Astrocyte (in vitro differentiated cells and primary cell): ENCODE data around the gene CROCC2. TPM values are rescaled to one million over a fixed set of nuclear protein-coding genes. Genes with fewer than 3 reads are reported as not detected.

Experiments
- DNase-seq: peaks from one replicate; pipeline ENCODE4 v3.0.0-alpha.2; 2010; ENCODE audit warnings: low read depth
- FAIRE-seq: peaks from 2 replicates; lab custom pipeline; 2011; peaks lifted over from hg19 to GRCh38; lab: Jason Lieb, UNC
- H2AFZ ChIP-seq: 2 replicates; pipeline ENCODE4 v1.6.0; 2012; ENCODE audit warnings: low read depth, low read length, inconsistent platforms
- H3K27ac ChIP-seq: 2 replicates; pipeline ENCODE4 v1.5.1; 2011; ENCODE audit warnings: low read depth, low read length, inconsistent platforms
- H3K27me3 ChIP-seq: 2 replicates; pipeline ENCODE4 v1.6.0; 2011; ENCODE audit warnings: low read length, inconsistent platforms; ENCODE audit not compliant: insufficient read depth
- H3K36me3 ChIP-seq: 2 replicates; pipeline ENCODE4 v1.5.1; 2011; ENCODE audit warnings: low read length, inconsistent platforms; ENCODE audit not compliant: insufficient read depth
- H3K4me1 ChIP-seq: 2 replicates; pipeline ENCODE4 v1.5.1; 2011; ENCODE audit warnings: low read length, inconsistent platforms; ENCODE audit not compliant: insufficient read depth
- H3K4me2 ChIP-seq: 2 replicates; pipeline ENCODE4 v1.6.0; 2012; ENCODE audit warnings: low read length, inconsistent platforms
- H3K4me3 ChIP-seq: 2 replicates; pipeline ENCODE4 v1.5.1; 2011; ENCODE audit warnings: low read depth, mild to moderate bottlenecking, low read length, inconsistent platforms; ENCODE audit not compliant: insufficient read depth
- H3K79me2 ChIP-seq: 2 replicates; pipeline ENCODE4 v1.6.0; 2012; ENCODE audit warnings: mild to moderate bottlenecking, low read length, inconsistent platforms; ENCODE audit not compliant: insufficient read depth
- H3K9ac ChIP-seq: 2 replicates; pipeline ENCODE4 v1.6.0; 2012; ENCODE audit warnings: mild to moderate bottlenecking, low read length, inconsistent platforms
- H3K9me3 ChIP-seq: 2 replicates; pipeline ENCODE4 v1.5.1; 2012; ENCODE audit warnings: low read depth, mild to moderate bottlenecking, low read length, inconsistent platforms; ENCODE audit not compliant: insufficient read depth
- H4K20me1 ChIP-seq: 2 replicates; pipeline ENCODE4 v1.6.0; 2012; ENCODE audit warnings: low read length, inconsistent platforms; ENCODE audit not compliant: insufficient read depth
- H3K27ac Mint-ChIP-seq: one replicate; pipeline ENCODE4 v1.8.0; 2021; ENCODE audit warnings: mild to moderate bottlenecking, mixed read lengths; ENCODE audit not compliant: unreplicated experiment
- H3K27me3 Mint-ChIP-seq: one replicate; pipeline ENCODE4 v1.8.0; 2021; ENCODE audit warnings: low read depth, mixed read lengths; ENCODE audit not compliant: unreplicated experiment
- H3K36me3 Mint-ChIP-seq: one replicate; pipeline ENCODE4 v1.8.0; 2021; ENCODE audit warnings: low read depth, mixed read lengths; ENCODE audit not compliant: unreplicated experiment
- H3K4me1 Mint-ChIP-seq: one replicate; pipeline ENCODE4 v1.8.0; 2021; ENCODE audit warnings: low read depth, mixed read lengths; ENCODE audit not compliant: unreplicated experiment
- H3K4me3 Mint-ChIP-seq: one replicate; pipeline ENCODE4 v1.8.0; 2021; ENCODE audit warnings: mild to moderate bottlenecking, moderate library complexity, mixed read lengths; ENCODE audit not compliant: unreplicated experiment
- H3K9me3 Mint-ChIP-seq: one replicate; pipeline ENCODE4 v1.8.0; 2021; ENCODE audit warnings: mild to moderate bottlenecking, mixed read lengths; ENCODE audit not compliant: unreplicated experiment
- EZH2 ChIP-seq: IDR thresholded peaks from 2 replicates; pipeline ENCODE4 v1.6.1; 2012; ENCODE audit warnings: mild to moderate bottlenecking, low read length, inconsistent platforms; ENCODE audit not compliant: insufficient read depth
- total RNA-seq: library from RNA; stranded (reverse); gene quantifications from 2 replicates; pipeline ENCODE4 v1.2.1, GENCODE V29; 2021
- TF ChIP-seq, protein P1 (sequence below): IDR thresholded peaks from 2 replicates; pipeline ENCODE4 v1.5.1; 2011; ENCODE audit warnings: low read depth, mild to moderate bottlenecking, inconsistent platforms, low read length, moderate library complexity; ENCODE audit not compliant: insufficient read depth

CROCC2 gene
- total RNA-seq, 1 donor from 2014 or later, result not detected

DNA sequence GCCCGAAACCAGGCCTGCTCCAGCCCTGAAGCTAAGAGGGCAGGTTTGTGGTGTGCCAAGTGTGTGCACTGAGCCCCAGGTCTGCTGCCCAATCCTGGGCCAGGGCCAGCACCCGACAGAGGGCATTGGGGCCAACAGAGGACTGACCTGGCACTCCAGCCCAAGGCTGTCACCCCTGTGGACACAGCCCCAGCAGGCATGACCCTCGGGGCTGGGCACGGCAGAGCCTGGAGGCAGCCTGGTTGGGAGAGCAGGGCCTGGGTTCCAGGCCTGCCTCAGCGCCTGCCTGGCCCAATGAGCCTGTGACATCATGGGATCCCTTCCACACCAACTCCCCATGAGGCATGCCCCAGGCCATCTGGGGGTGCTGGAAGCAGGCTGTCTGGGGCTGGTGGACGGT, 81.5 kb downstream of the CROCC2 start:
- H3K36me3 Mint-ChIP-seq, result no peaks in the 10 kb centered on the region
- no peak overlapping the region for H3K27ac Mint-ChIP-seq
- peaks cover 2% of the 10 kb centered on the region for H3K4me1 Mint-ChIP-seq
- DNase-seq (no peak), FAIRE-seq (no peak)
- Histone ChIP-seq H3K4me3 (no peak overlapping the region), H3K9me3 (peaks cover 14% of the 10 kb centered on the region), H3K9ac (no peak overlapping the region), H3K4me1 (peaks cover 8% of the 10 kb centered on the region), H4K20me1 (no peaks in the 10 kb centered on the region), H3K36me3 (no peaks in the 10 kb centered on the region), H2AFZ (no peak overlapping the region), H3K27me3 (peaks cover 4% of the 10 kb centered on the region), H3K79me2 (no peaks in the 10 kb centered on the region), H3K4me2 (no peak overlapping the region), H3K27ac (no peak overlapping the region)
- no peak overlapping the region for H3K4me3 Mint-ChIP-seq
- no peaks in the 10 kb centered on the region for H3K9me3 Mint-ChIP-seq
- TF ChIP-seq, protein P1, sequence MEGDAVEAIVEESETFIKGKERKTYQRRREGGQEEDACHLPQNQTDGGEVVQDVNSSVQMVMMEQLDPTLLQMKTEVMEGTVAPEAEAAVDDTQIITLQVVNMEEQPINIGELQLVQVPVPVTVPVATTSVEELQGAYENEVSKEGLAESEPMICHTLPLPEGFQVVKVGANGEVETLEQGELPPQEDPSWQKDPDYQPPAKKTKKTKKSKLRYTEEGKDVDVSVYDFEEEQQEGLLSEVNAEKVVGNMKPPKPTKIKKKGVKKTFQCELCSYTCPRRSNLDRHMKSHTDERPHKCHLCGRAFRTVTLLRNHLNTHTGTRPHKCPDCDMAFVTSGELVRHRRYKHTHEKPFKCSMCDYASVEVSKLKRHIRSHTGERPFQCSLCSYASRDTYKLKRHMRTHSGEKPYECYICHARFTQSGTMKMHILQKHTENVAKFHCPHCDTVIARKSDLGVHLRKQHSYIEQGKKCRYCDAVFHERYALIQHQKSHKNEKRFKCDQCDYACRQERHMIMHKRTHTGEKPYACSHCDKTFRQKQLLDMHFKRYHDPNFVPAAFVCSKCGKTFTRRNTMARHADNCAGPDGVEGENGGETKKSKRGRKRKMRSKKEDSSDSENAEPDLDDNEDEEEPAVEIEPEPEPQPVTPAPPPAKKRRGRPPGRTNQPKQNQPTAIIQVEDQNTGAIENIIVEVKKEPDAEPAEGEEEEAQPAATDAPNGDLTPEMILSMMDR, result no peak
- no peak for TF ChIP-seq EZH2
- peaks cover 32% of the 10 kb centered on the region for H3K27me3 Mint-ChIP-seq

- Histone ChIP-seq H3K36me3 (no peaks in the 10 kb centered on the region), H3K9me3 (peaks cover 14% of the 10 kb centered on the region), H3K79me2 (no peaks in the 10 kb centered on the region), H4K20me1 (no peaks in the 10 kb centered on the region), H3K27me3 (no peaks in the 10 kb centered on the region), H3K4me3 (no peak overlapping the region), H3K4me1 (peaks cover 8% of the 10 kb centered on the region), H3K27ac (no peak overlapping the region), H3K4me2 (no peak overlapping the region), H2AFZ (no peak overlapping the region), H3K9ac (no peak overlapping the region)
- TF ChIP-seq, protein P1, result no peak
- no peak for TF ChIP-seq EZH2
- H3K9me3 Mint-ChIP-seq, result no peaks in the 10 kb centered on the region
- no peaks in the 10 kb centered on the region for H3K36me3 Mint-ChIP-seq
- H3K27ac Mint-ChIP-seq, result no peak overlapping the region
- peaks cover 26% of the 10 kb centered on the region for H3K27me3 Mint-ChIP-seq
- no peak for FAIRE-seq
- no peak for DNase-seq
- peaks cover 2% of the 10 kb centered on the region for H3K4me1 Mint-ChIP-seq
- no peak overlapping the region for H3K4me3 Mint-ChIP-seq
These were observed 82.0 kb downstream of the CROCC2 start for GRCh38 chr2:240988146-240988545.

GRCh38 chr2:240988571-240989271, 82.6 kb downstream of the CROCC2 start:
- peaks cover 14% of the 10 kb centered on the region for H3K9me3 ChIP-seq
- no peak overlapping the region for H3K27ac ChIP-seq
- TF ChIP-seq, protein P1, result no peak
- TF ChIP-seq EZH2, result no peak
- H3K36me3 ChIP-seq, result no peaks in the 10 kb centered on the region
- H3K9ac ChIP-seq, result no peak overlapping the region
- H3K79me2 ChIP-seq, result no peaks in the 10 kb centered on the region
- FAIRE-seq (no peak), DNase-seq (no peak)
- no peak overlapping the region for H2AFZ ChIP-seq
- Mint-ChIP-seq H3K27me3 (peaks cover 26% of the 10 kb centered on the region), H3K27ac (no peak overlapping the region), H3K9me3 (no peaks in the 10 kb centered on the region), H3K36me3 (no peaks in the 10 kb centered on the region), H3K4me1 (peaks cover 2% of the 10 kb centered on the region), H3K4me3 (no peak overlapping the region)
- peaks cover 8% of the 10 kb centered on the region for H3K4me1 ChIP-seq
- H3K4me2 ChIP-seq, result no peak overlapping the region
- no peak overlapping the region for H3K4me3 ChIP-seq
- no peaks in the 10 kb centered on the region for H3K27me3 ChIP-seq
- no peaks in the 10 kb centered on the region for H4K20me1 ChIP-seq
